AG04449 (cell line): ENCODE measurements around the gene NDRG3.
A peak's percentile ranks its signal among the peaks of the same experiment; 100 is the strongest.

Experiments used
- CTCF ChIA-PET: fragments of 350-600 bp; formaldehyde crosslinking; extraction: SDS; loops from one replicate; lab custom pipeline; 2021; ENCODE audit warnings: antibody characterized with exemption; lab: Yijun Ruan, JAX
- POLR2A ChIA-PET: fragments of 400-600, 350-600 bp; formaldehyde crosslinking; extraction: SDS; loops from one replicate; lab custom pipeline; 2020; ENCODE audit warnings: antibody characterized with exemption, inconsistent platforms; lab: Yijun Ruan, JAX
- DNase-seq: peaks from one replicate; pipeline ENCODE4 v3.0.0-alpha.2; 2010; ENCODE audit warnings: low read depth, low spot score
- H3K4me3 ChIP-seq: 2 replicates; pipeline ENCODE4 v1.5.1; 2011; ENCODE audit warnings: low read depth, mild to moderate bottlenecking, control low read depth, low read length
- TF ChIP-seq, protein P1 (sequence below): IDR thresholded peaks from one replicate; pipeline ENCODE4 v1.5.1; 2011; ENCODE audit warnings: mild to moderate bottlenecking, moderate library complexity, low read length, control low read depth, inconsistent platforms; ENCODE audit not compliant: insufficient read depth; ENCODE audit errors: missing control alignments

Gene NDRG3

DNA sequence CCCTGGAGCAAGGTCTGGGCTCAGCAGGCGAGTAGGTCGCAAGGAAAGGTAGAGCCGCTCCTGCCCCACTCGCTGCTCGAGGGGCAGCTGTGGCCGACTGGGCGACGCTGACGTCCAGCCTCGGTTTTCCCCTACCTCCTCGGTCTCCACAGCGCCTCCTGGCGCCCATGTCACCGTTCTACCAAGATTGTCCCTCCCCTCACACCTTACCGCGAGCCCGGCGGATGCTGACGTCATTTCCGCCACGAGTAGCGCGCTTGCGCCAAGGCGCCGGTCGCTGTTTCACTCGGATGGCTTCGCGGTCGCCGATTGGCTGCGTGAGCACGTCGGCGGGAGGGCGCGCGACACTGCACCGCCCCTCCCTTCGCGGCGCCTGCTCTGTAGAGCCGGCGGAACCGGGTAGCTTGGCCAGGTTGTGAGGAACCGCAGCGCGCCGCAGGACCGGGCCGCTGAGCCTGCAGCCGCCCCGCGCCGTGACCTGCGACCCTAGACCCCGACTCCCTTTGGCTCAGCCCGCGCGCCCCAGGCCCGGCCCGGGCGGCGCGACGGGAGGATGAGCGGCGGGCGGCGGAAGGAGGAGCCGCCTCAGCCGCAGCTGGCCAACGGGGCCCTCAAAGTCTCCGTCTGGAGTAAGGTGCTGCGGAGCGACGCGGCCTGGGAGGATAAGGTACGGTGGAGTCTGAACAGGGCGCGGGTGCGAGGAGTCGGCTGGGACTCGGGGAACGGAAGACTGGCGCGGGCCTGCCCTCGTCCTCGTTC lies 140.3 kb downstream of the NDRG3 start, which contains the start of gene RAB5IF:
TSS of gene RAB5IF (plus strand) at position 381 of the 759 bp plus-strand sequence. CDS start at position 554, 173 bp downstream.
- peak; percentile 78 for DNase-seq
- TF ChIP-seq, protein P1, sequence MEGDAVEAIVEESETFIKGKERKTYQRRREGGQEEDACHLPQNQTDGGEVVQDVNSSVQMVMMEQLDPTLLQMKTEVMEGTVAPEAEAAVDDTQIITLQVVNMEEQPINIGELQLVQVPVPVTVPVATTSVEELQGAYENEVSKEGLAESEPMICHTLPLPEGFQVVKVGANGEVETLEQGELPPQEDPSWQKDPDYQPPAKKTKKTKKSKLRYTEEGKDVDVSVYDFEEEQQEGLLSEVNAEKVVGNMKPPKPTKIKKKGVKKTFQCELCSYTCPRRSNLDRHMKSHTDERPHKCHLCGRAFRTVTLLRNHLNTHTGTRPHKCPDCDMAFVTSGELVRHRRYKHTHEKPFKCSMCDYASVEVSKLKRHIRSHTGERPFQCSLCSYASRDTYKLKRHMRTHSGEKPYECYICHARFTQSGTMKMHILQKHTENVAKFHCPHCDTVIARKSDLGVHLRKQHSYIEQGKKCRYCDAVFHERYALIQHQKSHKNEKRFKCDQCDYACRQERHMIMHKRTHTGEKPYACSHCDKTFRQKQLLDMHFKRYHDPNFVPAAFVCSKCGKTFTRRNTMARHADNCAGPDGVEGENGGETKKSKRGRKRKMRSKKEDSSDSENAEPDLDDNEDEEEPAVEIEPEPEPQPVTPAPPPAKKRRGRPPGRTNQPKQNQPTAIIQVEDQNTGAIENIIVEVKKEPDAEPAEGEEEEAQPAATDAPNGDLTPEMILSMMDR, result peak; percentile 94
- POLR2A ChIA-PET, result interaction anchor here (0.7 to 1.6 kb wide), 6 partner anchors 15 to 457 kb away, joined by 3 to 5 read pairs (median 4); no protein-coding TSS in a partner anchor
- CTCF ChIA-PET, result interaction anchor here (0.6 to 5.7 kb wide), 35 partner anchors 10 to 313 kb away, joined by 3 to 99 read pairs (median 5); partner anchors contain the start of genes MYL9 and TGIF2
- peak within 1 kb of the TSS; percentile 94 for H3K4me3 ChIP-seq

DNA sequence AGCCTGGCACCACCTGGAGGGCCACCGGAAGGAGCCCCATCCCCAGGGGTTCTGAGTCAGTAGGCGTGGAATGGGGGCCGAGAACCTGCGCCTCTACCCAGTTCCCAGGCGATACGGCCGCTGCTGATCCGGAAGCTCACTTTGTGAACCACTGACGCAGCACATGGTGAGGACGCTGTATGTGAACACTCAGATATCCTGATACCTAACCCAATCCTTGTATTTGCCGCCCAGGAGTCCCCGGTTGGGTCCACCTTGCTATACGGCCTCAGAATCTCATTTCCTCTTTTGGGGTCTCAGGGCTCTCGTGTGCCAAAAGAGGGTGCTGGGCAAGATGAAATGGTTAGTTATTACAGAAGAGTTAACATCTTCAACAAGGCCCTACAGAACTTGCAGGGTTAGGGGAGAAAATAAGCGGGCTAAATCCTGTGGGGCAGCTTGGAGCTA lies 140.9 kb downstream of the NDRG3 start:
- H3K4me3 ChIP-seq, result peak overlapping the region; percentile 46
- POLR2A ChIA-PET, result interaction anchor here (0.7 to 1.6 kb wide), 5 partner anchors 15 to 457 kb away, joined by 3 to 5 read pairs (median 4); no protein-coding TSS in a partner anchor
- DNase-seq, result no peak
- TF ChIP-seq, protein P1, result no peak
- CTCF ChIA-PET, result interaction anchor here (0.7 to 5.7 kb wide), 29 partner anchors 10 to 314 kb away, joined by 3 to 99 read pairs (median 5); partner anchors contain the start of genes MYL9 and TGIF2
